Panc1 (cell line): ENCODE measurements around the gene FCHSD1. TPM values are rescaled to one million over a fixed set of nuclear protein-coding genes. Genes with fewer than 3 reads are reported as not detected.

ENCODE experiments used
- ATAC-seq: fragments of 200-7000 bp; cut with Tn5 transposase; 2 replicates; pipeline ENCODE4 v1.9.1; 2020; ENCODE audit warnings: mild to moderate bottlenecking, moderate library complexity
- BruUV-seq: library from RNA; stranded (reverse); fragments of 400-500 nt; replicated peaks from 2 replicates; lab custom pipeline; 2021; lab: Mats Ljungman, UMichigan
- CTCF ChIA-PET: fragments of 300-600 bp; sonication (Branson Sonifier 250); formaldehyde crosslinking; loops from one replicate; lab custom pipeline; 2022; ENCODE audit warnings: antibody characterized with exemption; lab: Charles Lee
- POLR2A ChIA-PET: fragments of 300-600 bp; sonication (Branson Sonifier 250); formaldehyde crosslinking; loops from one replicate; lab custom pipeline; 2022; ENCODE audit warnings: antibody characterized with exemption; lab: Charles Lee
- DNase-seq: peaks from one replicate; pipeline ENCODE4 v3.0.0-alpha.2; 2010; ENCODE audit warnings: low read depth, low spot score
- H3K27ac ChIP-seq: 2 replicates; pipeline ENCODE4 v1.5.1; 2011; ENCODE audit warnings: mild to moderate bottlenecking, low read length, inconsistent platforms
- H3K27me3 ChIP-seq: fragments of 200-500 bp; sonication (Bioruptor generic); 2 replicates; pipeline ENCODE4 v1.6.0; 2014; ENCODE audit warnings: low read length, inconsistent platforms; ENCODE audit not compliant: control insufficient read depth, insufficient read depth
- H3K36me3 ChIP-seq: fragments of 200-500 bp; sonication (Bioruptor generic); 2 replicates; pipeline ENCODE4 v1.5.1; 2014; ENCODE audit warnings: inconsistent platforms, mild to moderate bottlenecking, low read length, moderate library complexity; ENCODE audit not compliant: control insufficient read depth, insufficient read depth
- H3K4me1 ChIP-seq: 2 replicates; pipeline ENCODE4 v1.5.1; 2011; ENCODE audit warnings: inconsistent platforms, mild to moderate bottlenecking, low read length, moderate library complexity; ENCODE audit not compliant: control insufficient read depth, insufficient read depth
- H3K4me3 ChIP-seq, 2 experiments: 2 replicates each; pipeline ENCODE4 v1.5.1; 2011 to 2012; ENCODE audit warnings: low read depth in 2 of 2, low read length in 2 of 2, mild to moderate bottlenecking in 2 of 2, inconsistent platforms in 1 of 2, moderate library complexity in 1 of 2
- H3K9me3 ChIP-seq: fragments of 200-500 bp; sonication (Bioruptor generic); 2 replicates; pipeline ENCODE4 v1.5.1; 2014; ENCODE audit warnings: low read depth, mild to moderate bottlenecking, inconsistent platforms, low read length, moderate library complexity; ENCODE audit not compliant: control insufficient read depth, insufficient read depth
- CTCF ChIP-seq: fragments of 450-650 bp; IDR thresholded peaks from 2 replicates; pipeline ENCODE4 v1.5.1; 2017; ENCODE audit warnings: mild to moderate bottlenecking
- POLR2AphosphoS5 ChIP-seq: IDR thresholded peaks from 2 replicates; pipeline ENCODE4 v1.6.1; 2012; ENCODE audit warnings: mild to moderate bottlenecking, low read depth, low read length, moderate library complexity
- SIN3A ChIP-seq: IDR thresholded peaks from 2 replicates; pipeline ENCODE4 v1.6.1; 2012; ENCODE audit warnings: low read depth, mild to moderate bottlenecking, low read length, moderate library complexity, borderline replicate concordance; ENCODE audit not compliant: insufficient read depth
- TCF7L2 ChIP-seq: IDR thresholded peaks from 2 replicates; pipeline ENCODE4 v1.6.1; 2011; ENCODE audit warnings: mild to moderate bottlenecking, low read depth, low read length, inconsistent platforms
- in situ Hi-C: cut with HindIII; loops from 2 replicates; pipeline ENCODE4 v1.10.0; 2016; ENCODE audit warnings: low sequenced_read_pairs, low pct_unique_long_range_greater_than_20kb
- intact Hi-C: fragments of 100-400 bp; cut with micrococcal nuclease; formaldehyde crosslinking; loops from one replicate; pipeline ENCODE4 v1.10.0; 2022; ENCODE audit not compliant: unreplicated experiment
- total RNA-seq: library from RNA; stranded (reverse); gene quantifications from one replicate; pipeline ENCODE4 v1.2.1, GENCODE V29; 2021; ENCODE audit not compliant: unreplicated experiment
- TF ChIP-seq, protein P1 (sequence below), 2 experiments: IDR thresholded peaks; 2 replicates each; pipeline ENCODE4 v1.6.1; 2011 to 2012; ENCODE audit warnings: low read depth in 2 of 2, control low read depth in 1 of 2, low read length in 1 of 2, mild to moderate bottlenecking in 1 of 2, moderate library complexity in 1 of 2; ENCODE audit not compliant: insufficient read depth in 1 of 2

The FCHSD1 gene
- total RNA-seq, 1 experiment from 2014 or later: 32.8 TPM

DNA sequence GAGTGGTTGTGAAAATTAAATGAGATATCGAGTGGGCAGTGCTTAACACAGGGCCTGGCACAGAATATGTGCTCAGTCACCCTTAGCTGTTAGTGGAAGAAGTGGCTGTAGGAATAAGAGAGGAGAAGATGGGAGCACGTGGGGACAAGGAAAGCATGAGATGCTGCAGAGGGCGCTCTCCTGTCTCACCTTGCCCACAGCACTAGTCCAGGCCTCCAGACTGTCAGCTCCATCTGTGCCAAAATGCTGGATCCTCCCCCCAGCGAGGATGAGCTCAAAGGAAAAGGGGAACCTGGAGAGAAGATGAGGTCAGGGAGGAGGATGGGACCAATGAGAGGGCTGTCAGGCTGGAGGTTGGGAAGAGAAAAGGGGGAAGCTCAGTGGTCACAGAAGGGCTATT, 18.3 kb upstream of the FCHSD1 start:
- Histone ChIP-seq H3K4me1 (0 out of 2 replicates have a peak, but pooled peaks cover 3% of the 10 kb centered on the region), H3K4me3 (no peak overlapping the region), H3K9me3 (no peaks in the 10 kb centered on the region), H3K27ac (no peak overlapping the region), H3K36me3 (no peaks in the 10 kb centered on the region), H3K27me3 (no peaks in the 10 kb centered on the region)
- DNase-seq (no peak), ATAC-seq (no peak)
- ChIA-PET CTCF (no interaction called here), POLR2A (interaction anchor here (1.3 kb wide), 1 partner anchor 27 kb away, joined by 3 read pairs; no protein-coding TSS in a partner anchor)
- intact Hi-C loops (loop anchor here (10.0 kb wide), 1 partner anchor 295 kb away; the partner anchor contains the start of gene RNF14), in situ Hi-C loops (no loop called here)
- TF ChIP-seq, protein P1, sequence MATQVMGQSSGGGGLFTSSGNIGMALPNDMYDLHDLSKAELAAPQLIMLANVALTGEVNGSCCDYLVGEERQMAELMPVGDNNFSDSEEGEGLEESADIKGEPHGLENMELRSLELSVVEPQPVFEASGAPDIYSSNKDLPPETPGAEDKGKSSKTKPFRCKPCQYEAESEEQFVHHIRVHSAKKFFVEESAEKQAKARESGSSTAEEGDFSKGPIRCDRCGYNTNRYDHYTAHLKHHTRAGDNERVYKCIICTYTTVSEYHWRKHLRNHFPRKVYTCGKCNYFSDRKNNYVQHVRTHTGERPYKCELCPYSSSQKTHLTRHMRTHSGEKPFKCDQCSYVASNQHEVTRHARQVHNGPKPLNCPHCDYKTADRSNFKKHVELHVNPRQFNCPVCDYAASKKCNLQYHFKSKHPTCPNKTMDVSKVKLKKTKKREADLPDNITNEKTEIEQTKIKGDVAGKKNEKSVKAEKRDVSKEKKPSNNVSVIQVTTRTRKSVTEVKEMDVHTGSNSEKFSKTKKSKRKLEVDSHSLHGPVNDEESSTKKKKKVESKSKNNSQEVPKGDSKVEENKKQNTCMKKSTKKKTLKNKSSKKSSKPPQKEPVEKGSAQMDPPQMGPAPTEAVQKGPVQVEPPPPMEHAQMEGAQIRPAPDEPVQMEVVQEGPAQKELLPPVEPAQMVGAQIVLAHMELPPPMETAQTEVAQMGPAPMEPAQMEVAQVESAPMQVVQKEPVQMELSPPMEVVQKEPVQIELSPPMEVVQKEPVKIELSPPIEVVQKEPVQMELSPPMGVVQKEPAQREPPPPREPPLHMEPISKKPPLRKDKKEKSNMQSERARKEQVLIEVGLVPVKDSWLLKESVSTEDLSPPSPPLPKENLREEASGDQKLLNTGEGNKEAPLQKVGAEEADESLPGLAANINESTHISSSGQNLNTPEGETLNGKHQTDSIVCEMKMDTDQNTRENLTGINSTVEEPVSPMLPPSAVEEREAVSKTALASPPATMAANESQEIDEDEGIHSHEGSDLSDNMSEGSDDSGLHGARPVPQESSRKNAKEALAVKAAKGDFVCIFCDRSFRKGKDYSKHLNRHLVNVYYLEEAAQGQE (IDR thresholded peaks at IDR 0.05; ENCODE audit: insufficient read depth in 1 of 2, low read depth in 2 of 2, low read length in 1 of 2): no peak
- no peak for TF ChIP-seq POLR2AphosphoS5
- no peak for TF ChIP-seq CTCF
- TF ChIP-seq SIN3A: no peak
- no peak for TF ChIP-seq TCF7L2
- BruUV-seq: no TSS peak

DNA sequence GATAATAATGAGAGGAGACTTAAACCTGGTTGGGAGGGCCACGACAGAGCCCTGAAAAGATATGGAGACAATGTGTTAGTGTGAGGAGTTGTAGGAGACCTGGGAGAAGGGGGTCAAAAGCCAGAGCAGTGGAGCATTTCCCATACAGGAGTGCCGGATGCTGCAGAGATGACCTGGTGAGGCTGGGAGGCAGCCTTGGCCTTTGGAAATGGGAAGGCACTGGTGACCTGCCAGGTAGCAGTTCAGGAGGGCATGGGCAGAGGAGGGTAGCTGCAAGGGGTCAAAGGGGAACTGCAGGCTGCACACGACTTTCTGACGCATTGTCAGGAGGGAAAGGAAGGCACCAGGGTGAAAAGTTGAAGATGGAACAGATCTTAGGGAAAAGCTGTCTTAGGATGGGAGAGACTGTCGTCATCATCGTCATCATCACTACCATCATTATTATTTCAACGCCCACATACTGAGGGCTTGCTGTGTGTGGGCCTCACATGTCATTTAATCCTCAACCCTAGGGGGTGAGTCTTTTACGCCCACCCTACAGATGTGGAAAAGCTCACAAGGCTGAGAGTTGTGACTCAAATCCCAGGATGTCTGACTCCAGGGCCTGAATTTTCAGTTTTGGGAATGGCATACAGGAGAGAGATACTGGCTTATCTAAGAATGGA, 17.5 kb upstream of the FCHSD1 start:
- intact Hi-C loops: loop anchor here (10.0 kb wide), 1 partner anchor 296 kb away; the partner anchor contains the start of gene RNF14
- POLR2A ChIA-PET: interaction anchor here (1.3 kb wide), 1 partner anchor 26 kb away, joined by 3 read pairs; no protein-coding TSS in a partner anchor

More for the DNA sequence above, 17.5 kb upstream of the FCHSD1 start:
- no peak overlapping the region for H3K4me3 ChIP-seq
- 0 out of 2 replicates have a peak, but pooled peaks cover 3% of the 10 kb centered on the region for H3K4me1 ChIP-seq
- no peak for DNase-seq
- CTCF ChIA-PET: no interaction called here
- no peak for TF ChIP-seq SIN3A
- in situ Hi-C loops: no loop called here
- H3K27me3 ChIP-seq: no peaks in the 10 kb centered on the region
- H3K9me3 ChIP-seq: no peaks in the 10 kb centered on the region
- ATAC-seq: no peak
- no peak overlapping the region for H3K27ac ChIP-seq
- no peaks in the 10 kb centered on the region for H3K36me3 ChIP-seq
- BruUV-seq: no TSS peak
